Endothelial cell of umbilical vein (primary cell): ENCODE measurements around the gene TLE4. TPM values are rescaled to one million over a fixed set of nuclear protein-coding genes. Genes with fewer than 3 reads are reported as not detected.

ENCODE experiments used
- BruUV-seq: library from RNA; stranded (reverse); fragments of 400-500 nt; replicated peaks from 2 replicates; lab custom pipeline; 2021; lab: Mats Ljungman, UMichigan
- CTCF ChIA-PET: fragments of 300-600, 350-600 bp; sonication (Branson Sonifier 250); formaldehyde crosslinking; loops from one replicate; lab custom pipeline; 2021; ENCODE audit warnings: antibody characterized with exemption, inconsistent platforms; lab: Charles Lee
- POLR2A ChIA-PET: fragments of 300-600, 350-600 bp; sonication (Branson Sonifier 250); formaldehyde crosslinking; loops from one replicate; lab custom pipeline; 2021; ENCODE audit warnings: antibody characterized with exemption, inconsistent platforms; lab: Charles Lee
- DNase-seq: peaks from one replicate; pipeline ENCODE4 v3.0.0-alpha.2; 2011; ENCODE audit warnings: low read depth, low spot score
- FAIRE-seq: peaks from 2 replicates; lab custom pipeline; 2011; peaks lifted over from hg19 to GRCh38; lab: Jason Lieb, UNC
- H2AFZ ChIP-seq: 2 replicates; pipeline ENCODE4 v1.6.0; 2012; ENCODE audit warnings: low read depth, low read length, control low read depth, inconsistent platforms
- H3K27ac ChIP-seq: 2 replicates; pipeline ENCODE4 v1.5.1; 2011; ENCODE audit warnings: low read depth, mild to moderate bottlenecking, control low read depth, low read length, moderate library complexity; ENCODE audit not compliant: insufficient read depth
- H3K27me3 ChIP-seq, 2 experiments: 2 replicates each; pipeline versions ENCODE4 v1.6.0 to v1.6.1; 2011; ENCODE audit warnings: low read length in 2 of 2, mixed read lengths in 1 of 2; ENCODE audit not compliant: control insufficient read depth in 2 of 2, insufficient read depth in 2 of 2
- H3K36me3 ChIP-seq, 2 experiments: 2 replicates in 1 of 2; 3 replicates in 1 of 2; pipeline ENCODE4 v1.5.1; 2011; ENCODE audit warnings: low read length in 2 of 2, mild to moderate bottlenecking in 1 of 2, moderate library complexity in 1 of 2; ENCODE audit not compliant: control insufficient read depth in 2 of 2, insufficient read depth in 2 of 2; ENCODE audit errors: extremely low read depth in 1 of 2
- H3K4me1 ChIP-seq: 3 replicates; pipeline ENCODE4 v1.5.1; 2011; ENCODE audit warnings: mild to moderate bottlenecking, low read length; ENCODE audit not compliant: control insufficient read depth, insufficient read depth; ENCODE audit errors: extremely low read depth
- H3K4me2 ChIP-seq: 2 replicates; pipeline ENCODE4 v1.6.1; 2011; ENCODE audit warnings: low read length, control low read depth, mixed read lengths; ENCODE audit not compliant: insufficient read depth
- H3K4me3 ChIP-seq, 3 experiments: fragments of 200-600 bp in 1 of 3; sonication (generic), shearing (Covaris generic) in 1 of 3; replicated peaks in 1 of 3; 2 replicates each; pipeline ENCODE4 v1.5.1; 2011 to 2016; ENCODE audit warnings: control low read depth in 3 of 3, low read length in 3 of 3, mild to moderate bottlenecking in 2 of 3, inconsistent platforms in 1 of 3, low read depth in 1 of 3, moderate library complexity in 1 of 3; ENCODE audit not compliant: insufficient read depth in 1 of 3
- H3K79me2 ChIP-seq: 2 replicates; pipeline ENCODE4 v1.6.0; 2012; ENCODE audit warnings: low read length, inconsistent platforms; ENCODE audit not compliant: control insufficient read depth, insufficient read depth
- H3K9ac ChIP-seq: replicated peaks from 2 replicates; pipeline ENCODE3; 2011; ENCODE audit warnings: low read length, control low read depth; ENCODE audit not compliant: insufficient read depth; ENCODE audit errors: extremely low read depth
- H3K9me1 ChIP-seq: replicated peaks from 3 replicates; pipeline ENCODE4 v1.6.0; 2011; ENCODE audit warnings: mild to moderate bottlenecking, low read length; ENCODE audit not compliant: control insufficient read depth, insufficient read depth; ENCODE audit errors: extremely low read depth
- H3K9me3 ChIP-seq: replicated peaks from 2 replicates; pipeline ENCODE4 v1.5.1; 2012; ENCODE audit warnings: low read length, inconsistent platforms; ENCODE audit not compliant: control insufficient read depth, insufficient read depth
- H4K20me1 ChIP-seq: replicated peaks from 2 replicates; pipeline ENCODE3; 2011; ENCODE audit warnings: mild to moderate bottlenecking, low read length; ENCODE audit not compliant: control insufficient read depth, insufficient read depth; ENCODE audit errors: extremely low read depth
- EZH2 ChIP-seq: IDR thresholded peaks from 2 replicates; pipeline ENCODE4 v1.6.1; 2012; ENCODE audit warnings: borderline replicate concordance, low read depth, mild to moderate bottlenecking, moderate library complexity, low read length, inconsistent platforms; ENCODE audit not compliant: severe bottlenecking
- JUN ChIP-seq: IDR thresholded peaks from 2 replicates; pipeline ENCODE4 v1.6.1; 2011; ENCODE audit warnings: borderline replicate concordance, low read depth; ENCODE audit not compliant: insufficient read length, insufficient read depth
- POLR2A ChIP-seq: IDR thresholded peaks from 2 replicates; pipeline ENCODE4 v1.6.1; 2012; ENCODE audit warnings: low read depth, mild to moderate bottlenecking, control low read depth, low read length
- POLR2AphosphoS5 ChIP-seq: IDR thresholded peaks from 2 replicates; pipeline ENCODE4 v1.6.1; 2012; ENCODE audit warnings: low read depth, mild to moderate bottlenecking, control low read depth, low read length, moderate library complexity; ENCODE audit not compliant: insufficient read depth
- dilution Hi-C: fragments of 300-500 bp; cut with MboI; formaldehyde crosslinking; loops from one replicate; pipeline ENCODE4 v1.15.0; 2019; ENCODE audit warnings: low sequenced_read_pairs; ENCODE audit not compliant: extremely low pct_ligation_motif_present
- intact Hi-C: fragments of 100-400 bp; cut with micrococcal nuclease; formaldehyde crosslinking; loops from one replicate; pipeline ENCODE4 v1.10.0; 2022
- polyA plus RNA-seq, 4 experiments: library from polyadenylated mRNA; depleted of rRNA in 3 of 4; stranded (reverse) in 3 of 4; unstranded in 1 of 4; fragments of >200 nt; gene quantifications; 2 replicates each; pipeline versions ENCODE4 v1.2.1 to v1.2.3, GENCODE V29; 2011 to 2012; ENCODE audit warnings: missing spikeins in 1 of 4
- total RNA-seq: library from RNA; stranded (reverse); gene quantifications from 2 replicates; pipeline ENCODE4 v1.2.3, GENCODE V29; 2021
- TF ChIP-seq, protein P1 (sequence below): IDR thresholded peaks from 2 replicates; pipeline ENCODE4 v1.6.1; 2011; ENCODE audit not compliant: insufficient read depth, insufficient read length
- TF ChIP-seq, protein P2 (sequence below), 2 donors: IDR thresholded peaks; 1 replicate in 1 of 2; 2 replicates in 1 of 2; pipeline ENCODE4 v1.5.1; 2011; ENCODE audit warnings: low read length in 2 of 2, mild to moderate bottlenecking in 2 of 2, moderate library complexity in 2 of 2, control low read depth in 1 of 2, inconsistent platforms in 1 of 2, low read depth in 1 of 2; ENCODE audit not compliant: insufficient read depth in 1 of 2; ENCODE audit errors: extremely low read depth in 1 of 2

TLE4 gene
- total and polyA plus RNA-seq, 2 donors (not counting 3 experiments of a cell fraction or from before 2014, with no cell fraction given): 31.4 to 32.3 TPM

DNA sequence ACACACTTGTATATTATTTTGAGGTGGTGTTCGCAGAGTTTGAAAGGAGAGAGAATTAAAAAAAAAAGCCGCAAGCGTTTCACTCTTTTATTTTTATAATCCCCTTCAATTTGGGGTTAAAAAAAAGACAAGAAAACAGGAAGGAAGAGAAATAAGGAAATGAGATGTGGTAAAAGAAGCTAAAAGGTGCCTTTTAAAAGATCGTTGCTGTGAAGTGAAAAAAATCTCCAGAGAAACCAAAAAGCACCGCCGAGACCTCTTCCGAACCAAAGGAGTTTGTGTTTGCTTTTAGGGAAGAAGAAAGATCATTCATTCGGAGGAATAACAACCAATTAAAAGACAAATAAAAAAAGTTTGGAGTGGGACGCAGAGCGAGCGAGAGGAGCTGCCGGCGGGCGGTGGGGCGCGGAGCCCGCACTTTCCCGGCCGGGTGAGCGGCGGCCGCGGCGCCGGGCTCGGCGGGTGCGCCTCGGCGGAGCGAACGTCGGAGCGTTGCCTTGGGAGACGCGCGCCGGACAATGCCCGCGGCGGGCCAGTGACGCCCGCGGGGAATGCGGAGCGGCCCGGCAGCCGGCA, 355 bp downstream of the TLE4 start:
- intact Hi-C loops: loop anchor here (1.0 to 10.0 kb wide), 7 partner anchors 9 to 1275 kb away; partner anchors contain the start of gene PSAT1
- BruUV-seq: TSS peak; percentile 67

More for the DNA sequence above, 355 bp downstream of the TLE4 start:
- H3K27me3 ChIP-seq: peaks cover 1 to 2% of the 10 kb centered on the region in 2 experiments
- ChIA-PET POLR2A (interaction anchor here (0.9 to 2.2 kb wide), 9 partner anchors 9 to 279 kb away, joined by 3 to 29 read pairs (median 4); no protein-coding TSS in a partner anchor), CTCF (interaction anchor here (0.8 to 1.3 kb wide), 5 partner anchors 13 to 186 kb away, joined by 3 to 5 read pairs (median 3); no protein-coding TSS in a partner anchor)
- no peaks in the 10 kb centered on the region for H3K36me3 ChIP-seq
- H2AFZ ChIP-seq: peak overlapping the region; percentile 60
- no peak for TF ChIP-seq JUN
- TF ChIP-seq, protein P1, sequence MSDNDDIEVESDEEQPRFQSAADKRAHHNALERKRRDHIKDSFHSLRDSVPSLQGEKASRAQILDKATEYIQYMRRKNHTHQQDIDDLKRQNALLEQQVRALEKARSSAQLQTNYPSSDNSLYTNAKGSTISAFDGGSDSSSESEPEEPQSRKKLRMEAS: no peak
- no peak for TF ChIP-seq EZH2
- TF ChIP-seq, protein P2, sequence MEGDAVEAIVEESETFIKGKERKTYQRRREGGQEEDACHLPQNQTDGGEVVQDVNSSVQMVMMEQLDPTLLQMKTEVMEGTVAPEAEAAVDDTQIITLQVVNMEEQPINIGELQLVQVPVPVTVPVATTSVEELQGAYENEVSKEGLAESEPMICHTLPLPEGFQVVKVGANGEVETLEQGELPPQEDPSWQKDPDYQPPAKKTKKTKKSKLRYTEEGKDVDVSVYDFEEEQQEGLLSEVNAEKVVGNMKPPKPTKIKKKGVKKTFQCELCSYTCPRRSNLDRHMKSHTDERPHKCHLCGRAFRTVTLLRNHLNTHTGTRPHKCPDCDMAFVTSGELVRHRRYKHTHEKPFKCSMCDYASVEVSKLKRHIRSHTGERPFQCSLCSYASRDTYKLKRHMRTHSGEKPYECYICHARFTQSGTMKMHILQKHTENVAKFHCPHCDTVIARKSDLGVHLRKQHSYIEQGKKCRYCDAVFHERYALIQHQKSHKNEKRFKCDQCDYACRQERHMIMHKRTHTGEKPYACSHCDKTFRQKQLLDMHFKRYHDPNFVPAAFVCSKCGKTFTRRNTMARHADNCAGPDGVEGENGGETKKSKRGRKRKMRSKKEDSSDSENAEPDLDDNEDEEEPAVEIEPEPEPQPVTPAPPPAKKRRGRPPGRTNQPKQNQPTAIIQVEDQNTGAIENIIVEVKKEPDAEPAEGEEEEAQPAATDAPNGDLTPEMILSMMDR (IDR thresholded peaks at IDR 0.05; ENCODE audit: extremely low read depth in 1 of 2, insufficient read depth in 1 of 2, low read depth in 1 of 2, low read length in 2 of 2): no peak
- no peak for TF ChIP-seq POLR2AphosphoS5
- TF ChIP-seq POLR2A: no peak
- H3K27ac ChIP-seq: peak overlapping the region; percentile 87
- dilution Hi-C loops: no loop called here
- DNase-seq (no peak), FAIRE-seq (no peak)
- no peaks in the 10 kb centered on the region for H3K9me3 ChIP-seq
- no peaks in the 10 kb centered on the region for H3K9me1 ChIP-seq
- peak overlapping the region; percentile 89 to 96 (median 95) for H3K4me3 ChIP-seq
- no peaks in the 10 kb centered on the region for H4K20me1 ChIP-seq
- peaks cover 22% of the 10 kb centered on the region for H3K4me1 ChIP-seq
- peak overlapping the region; percentile 90 for H3K4me2 ChIP-seq
- peak overlapping the region; percentile 95 for H3K9ac ChIP-seq
- peaks cover 10% of the 10 kb centered on the region for H3K79me2 ChIP-seq
